Endothelial cell of umbilical vein (primary cell): ENCODE measurements around the gene PANX1.

Experiments used
- EZH2 ChIP-seq: IDR thresholded peaks from 2 replicates; pipeline ENCODE4 v1.6.1; 2012; ENCODE audit warnings: borderline replicate concordance, low read depth, mild to moderate bottlenecking, moderate library complexity, low read length, inconsistent platforms; ENCODE audit not compliant: severe bottlenecking
- FOS ChIP-seq: IDR thresholded peaks from 2 replicates; pipeline ENCODE4 v1.6.1; 2011; ENCODE audit warnings: mild to moderate bottlenecking, low read length, moderate library complexity, borderline replicate concordance; ENCODE audit not compliant: insufficient read depth
- GATA2 ChIP-seq: IDR thresholded peaks from 2 replicates; pipeline ENCODE4 v1.7.0; 2011; ENCODE audit warnings: low read depth, mild to moderate bottlenecking, moderate library complexity, mixed read lengths, low read length; ENCODE audit not compliant: insufficient read length, insufficient read depth
- JUN ChIP-seq: IDR thresholded peaks from 2 replicates; pipeline ENCODE4 v1.6.1; 2011; ENCODE audit warnings: borderline replicate concordance, low read depth; ENCODE audit not compliant: insufficient read length, insufficient read depth
- MYC ChIP-seq: IDR thresholded peaks from one replicate; pipeline ENCODE4 v1.6.1; 2011; ENCODE audit warnings: mild to moderate bottlenecking, low read depth, low read length
- POLR2A ChIP-seq: IDR thresholded peaks from 2 replicates; pipeline ENCODE4 v1.6.1; 2012; ENCODE audit warnings: low read depth, mild to moderate bottlenecking, control low read depth, low read length
- POLR2AphosphoS5 ChIP-seq: IDR thresholded peaks from 2 replicates; pipeline ENCODE4 v1.6.1; 2012; ENCODE audit warnings: low read depth, mild to moderate bottlenecking, control low read depth, low read length, moderate library complexity; ENCODE audit not compliant: insufficient read depth
- TF ChIP-seq, protein P1 (sequence below), 2 donors: IDR thresholded peaks; 1 replicate in 1 of 2; 2 replicates in 1 of 2; pipeline ENCODE4 v1.5.1; 2011; ENCODE audit warnings: low read length in 2 of 2, mild to moderate bottlenecking in 2 of 2, moderate library complexity in 2 of 2, control low read depth in 1 of 2, inconsistent platforms in 1 of 2, low read depth in 1 of 2; ENCODE audit not compliant: insufficient read depth in 1 of 2; ENCODE audit errors: extremely low read depth in 1 of 2
- TF ChIP-seq, protein P2 (sequence below): IDR thresholded peaks from 2 replicates; pipeline ENCODE4 v1.6.1; 2011; ENCODE audit not compliant: insufficient read depth, insufficient read length

DNA sequence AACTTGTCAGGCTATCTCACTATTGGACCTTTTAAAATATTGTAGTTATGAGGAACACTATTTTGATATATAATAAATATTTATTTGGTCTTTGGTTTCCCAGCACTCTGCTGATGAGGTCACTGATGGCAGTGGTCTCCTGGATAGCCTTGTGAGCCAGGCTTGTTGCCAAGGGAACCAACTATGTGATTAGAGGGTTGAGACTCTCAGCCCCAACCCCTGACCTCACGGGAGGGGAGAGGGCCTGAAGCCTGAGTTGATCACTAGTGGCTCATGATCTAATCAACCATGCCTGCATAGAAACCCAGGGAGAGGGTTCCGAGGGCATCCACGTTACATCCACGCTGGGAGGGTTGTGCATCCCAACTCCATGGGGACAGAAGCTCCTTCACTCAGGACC lies 10.8 kb downstream of the PANX1 start:
- TF ChIP-seq, protein P1, sequence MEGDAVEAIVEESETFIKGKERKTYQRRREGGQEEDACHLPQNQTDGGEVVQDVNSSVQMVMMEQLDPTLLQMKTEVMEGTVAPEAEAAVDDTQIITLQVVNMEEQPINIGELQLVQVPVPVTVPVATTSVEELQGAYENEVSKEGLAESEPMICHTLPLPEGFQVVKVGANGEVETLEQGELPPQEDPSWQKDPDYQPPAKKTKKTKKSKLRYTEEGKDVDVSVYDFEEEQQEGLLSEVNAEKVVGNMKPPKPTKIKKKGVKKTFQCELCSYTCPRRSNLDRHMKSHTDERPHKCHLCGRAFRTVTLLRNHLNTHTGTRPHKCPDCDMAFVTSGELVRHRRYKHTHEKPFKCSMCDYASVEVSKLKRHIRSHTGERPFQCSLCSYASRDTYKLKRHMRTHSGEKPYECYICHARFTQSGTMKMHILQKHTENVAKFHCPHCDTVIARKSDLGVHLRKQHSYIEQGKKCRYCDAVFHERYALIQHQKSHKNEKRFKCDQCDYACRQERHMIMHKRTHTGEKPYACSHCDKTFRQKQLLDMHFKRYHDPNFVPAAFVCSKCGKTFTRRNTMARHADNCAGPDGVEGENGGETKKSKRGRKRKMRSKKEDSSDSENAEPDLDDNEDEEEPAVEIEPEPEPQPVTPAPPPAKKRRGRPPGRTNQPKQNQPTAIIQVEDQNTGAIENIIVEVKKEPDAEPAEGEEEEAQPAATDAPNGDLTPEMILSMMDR (IDR thresholded peaks at IDR 0.05; ENCODE audit: extremely low read depth in 1 of 2, insufficient read depth in 1 of 2, low read depth in 1 of 2, low read length in 2 of 2): no peak
- TF ChIP-seq, protein P2, sequence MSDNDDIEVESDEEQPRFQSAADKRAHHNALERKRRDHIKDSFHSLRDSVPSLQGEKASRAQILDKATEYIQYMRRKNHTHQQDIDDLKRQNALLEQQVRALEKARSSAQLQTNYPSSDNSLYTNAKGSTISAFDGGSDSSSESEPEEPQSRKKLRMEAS: no peak
- TF ChIP-seq POLR2A: no peak
- TF ChIP-seq POLR2AphosphoS5: no peak
- TF ChIP-seq MYC: no peak
- TF ChIP-seq EZH2: no peak
- TF ChIP-seq JUN: no peak
- no peak for TF ChIP-seq GATA2
- TF ChIP-seq FOS: no peak
